Mononuclear cell (primary cell): ENCODE measurements around the gene NLRP1. TPM values are rescaled to one million over a fixed set of nuclear protein-coding genes. Genes with fewer than 3 reads are reported as not detected.

Experiments
- H3K27me3 ChIP-seq: 2 replicates; pipeline ENCODE4 v1.6.0; 2011; ENCODE audit warnings: low read length, control low read depth; ENCODE audit not compliant: insufficient read depth
- H3K4me1 ChIP-seq: 2 replicates; pipeline ENCODE4 v1.5.1; 2011; ENCODE audit warnings: mild to moderate bottlenecking, low read length, control low read depth; ENCODE audit not compliant: insufficient read depth
- H3K4me3 ChIP-seq: 2 replicates; pipeline ENCODE4 v1.5.1; 2011; ENCODE audit warnings: mild to moderate bottlenecking, low read length, moderate library complexity
- H3K9me3 ChIP-seq: 2 replicates; pipeline ENCODE4 v1.5.1; 2011; ENCODE audit warnings: low read depth, mild to moderate bottlenecking, control low read depth, low read length
- total RNA-seq: library from RNA; depleted of rRNA; stranded (reverse); fragments of >200 nt; gene quantifications from one replicate; pipeline ENCODE4 v1.2.3, GENCODE V29; 2012

Gene NLRP1
- total RNA-seq: 118 TPM

DNA sequence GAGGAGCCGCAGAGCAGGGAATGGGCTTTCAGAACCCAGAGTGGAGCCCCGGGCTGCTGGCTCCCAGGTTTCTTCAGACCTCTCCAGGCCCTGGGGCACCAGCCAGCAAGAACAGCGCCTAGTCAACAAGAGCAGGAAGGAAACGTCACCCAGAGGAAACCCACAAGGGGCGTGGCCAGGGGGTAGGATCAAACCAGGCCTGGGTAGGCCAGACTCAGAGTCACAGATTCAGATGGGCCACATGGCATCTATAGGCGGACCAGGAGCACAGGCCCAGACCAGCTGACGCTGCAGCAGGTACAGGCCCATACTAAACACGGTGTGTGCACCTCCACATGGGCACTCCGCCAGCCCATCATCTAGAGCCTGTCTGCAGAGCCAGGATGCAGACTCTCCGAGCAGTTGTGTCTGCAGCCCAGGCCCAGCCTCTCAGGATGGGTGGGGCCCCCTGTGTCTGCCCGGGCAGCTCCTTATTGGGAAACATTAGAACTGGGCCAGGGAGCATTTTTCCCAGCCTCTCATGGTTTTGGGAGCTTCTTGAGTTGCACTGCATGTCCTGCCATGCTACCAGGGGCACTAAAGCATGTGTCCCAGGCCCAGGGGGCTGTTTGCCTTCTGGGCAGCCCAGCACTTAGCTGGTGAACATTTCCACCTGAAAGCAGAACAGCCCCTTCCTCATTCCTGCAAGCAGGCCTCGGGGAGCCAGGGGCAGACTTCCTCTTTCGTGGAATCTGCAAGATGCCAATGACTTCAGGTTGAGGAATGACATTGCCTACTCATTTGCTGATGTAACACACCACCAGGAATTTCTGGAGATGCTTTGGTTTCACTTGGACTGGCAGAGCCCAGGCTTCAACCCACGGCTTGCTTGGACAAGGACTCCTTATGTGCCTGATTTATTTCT is at the start of gene NLRP1:
Gene NLRP1, minus strand, starts transcription at position 127 of the 904 bp plus-strand sequence. CDS start 552 bp downstream, outside the sequence.
- H3K9me3 ChIP-seq: no peaks in the 10 kb centered on the region
- peak within 1 kb of the TSS; percentile 58 for H3K4me3 ChIP-seq
- peaks cover 63% of the 10 kb centered on the region for H3K4me1 ChIP-seq
- no peaks in the 10 kb centered on the region for H3K27me3 ChIP-seq

DNA sequence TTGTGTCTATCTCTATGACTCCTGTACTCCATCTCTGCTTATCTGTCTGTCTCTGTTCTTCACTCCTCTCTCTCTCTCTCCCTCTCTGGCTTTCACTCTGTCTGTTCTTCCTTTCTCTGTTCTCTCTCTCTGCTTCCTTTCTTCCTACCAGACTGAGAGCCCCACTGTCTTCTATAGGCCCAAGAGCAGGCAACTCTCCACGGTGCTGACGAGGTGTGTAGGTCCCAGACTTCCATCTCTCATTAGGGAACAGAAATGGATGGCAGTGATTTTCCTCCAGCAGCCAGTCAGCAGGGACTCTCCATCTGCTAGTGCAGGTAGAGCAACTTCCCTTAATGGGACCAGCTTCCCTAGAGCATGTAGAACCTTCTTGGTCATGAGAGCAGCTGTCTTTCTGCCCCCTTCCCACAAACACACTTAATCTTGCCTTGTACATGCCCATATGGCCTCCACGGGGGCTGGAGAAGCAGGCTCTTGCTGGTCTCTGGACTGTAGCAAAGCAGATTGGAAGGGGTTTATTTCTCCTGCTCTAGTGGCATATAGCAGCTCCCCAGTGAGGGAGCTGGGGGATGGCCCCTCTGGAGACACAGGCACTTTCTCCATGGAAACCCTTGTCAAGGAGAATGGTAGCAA is 47.8 kb upstream of the NLRP1 start:
- no peaks in the 10 kb centered on the region for H3K9me3 ChIP-seq

DNA sequence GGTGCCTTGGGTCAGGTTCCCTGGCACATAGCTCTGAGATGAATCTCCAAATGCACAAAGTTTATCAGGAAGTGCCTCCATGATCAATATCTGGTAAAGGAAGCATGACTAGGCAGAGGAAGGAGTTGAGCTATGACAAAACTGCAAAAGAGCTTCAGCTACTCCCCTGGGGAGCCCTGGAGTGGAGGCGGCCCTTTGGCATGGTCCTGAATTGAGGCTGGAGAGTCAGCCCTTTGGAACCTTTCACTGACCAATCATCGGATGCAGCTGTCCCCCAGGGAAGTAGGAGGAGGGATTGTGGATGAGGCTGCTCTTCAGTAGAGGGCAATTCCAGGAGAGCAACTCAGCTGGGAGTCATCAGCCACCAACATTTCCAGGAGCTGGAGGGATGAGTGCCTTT is 46.1 kb upstream of the NLRP1 start:
- no peak overlapping the region for H3K4me3 ChIP-seq
- H3K4me1 ChIP-seq: no peaks in the 10 kb centered on the region

More for the DNA sequence above, 47.8 kb upstream of the NLRP1 start:
- no peaks in the 10 kb centered on the region for H3K4me1 ChIP-seq
- H3K27me3 ChIP-seq: no peaks in the 10 kb centered on the region
- H3K4me3 ChIP-seq: no peak overlapping the region

DNA sequence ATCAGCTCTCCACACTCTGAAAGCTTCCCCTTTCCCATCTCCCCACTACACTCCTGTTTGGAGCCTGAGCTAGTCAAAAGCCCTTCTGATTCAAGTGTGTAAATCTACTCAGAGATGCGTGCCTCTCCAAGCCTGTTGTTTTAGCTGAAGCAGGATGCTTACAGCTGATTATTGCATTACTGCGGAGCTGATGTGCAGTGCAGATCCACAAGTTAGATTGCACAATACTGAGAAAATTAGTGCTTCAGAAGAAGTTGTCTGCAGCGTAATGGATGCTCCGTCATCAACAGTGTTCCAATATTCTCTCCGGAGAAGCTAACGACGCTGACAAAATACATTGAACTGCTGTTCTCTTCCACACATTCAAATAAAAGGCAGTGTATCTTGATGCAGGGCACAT is 44.8 kb upstream of the NLRP1 start:
- Histone ChIP-seq H3K9me3 (no peaks in the 10 kb centered on the region), H3K27me3 (no peaks in the 10 kb centered on the region), H3K4me3 (no peak overlapping the region), H3K4me1 (no peaks in the 10 kb centered on the region)

More for the DNA sequence above, 46.1 kb upstream of the NLRP1 start:
- H3K9me3 ChIP-seq: no peaks in the 10 kb centered on the region
- H3K27me3 ChIP-seq: no peaks in the 10 kb centered on the region

GRCh38 chr17:5628262-5628661 is 44.0 kb upstream of the NLRP1 start:
- Histone ChIP-seq H3K27me3 (no peaks in the 10 kb centered on the region), H3K9me3 (no peaks in the 10 kb centered on the region), H3K4me1 (no peaks in the 10 kb centered on the region), H3K4me3 (no peak overlapping the region)

DNA sequence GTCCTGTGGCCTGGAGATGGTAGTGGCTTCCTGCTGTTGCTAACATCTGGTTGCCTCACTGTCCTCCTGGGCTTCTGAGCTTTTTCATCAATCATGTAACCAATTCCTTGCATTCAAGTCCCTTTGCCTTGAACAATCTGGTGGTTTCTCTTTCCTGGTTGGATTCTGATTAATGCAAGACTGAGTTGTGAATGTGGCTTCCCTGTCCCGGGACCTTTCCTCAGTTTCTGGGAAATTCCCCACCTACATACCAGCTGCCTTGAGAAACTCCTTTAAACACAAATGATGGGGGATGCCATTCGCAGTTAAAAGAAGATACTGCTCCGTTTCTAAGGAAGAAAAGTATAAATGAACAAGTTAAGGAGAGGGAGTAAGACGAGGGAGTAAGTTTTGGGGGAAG is 39.9 kb upstream of the NLRP1 start:
- no peaks in the 10 kb centered on the region for H3K9me3 ChIP-seq
- H3K4me1 ChIP-seq: no peaks in the 10 kb centered on the region
- H3K27me3 ChIP-seq: peaks cover 2% of the 10 kb centered on the region
- H3K4me3 ChIP-seq: no peak overlapping the region

DNA sequence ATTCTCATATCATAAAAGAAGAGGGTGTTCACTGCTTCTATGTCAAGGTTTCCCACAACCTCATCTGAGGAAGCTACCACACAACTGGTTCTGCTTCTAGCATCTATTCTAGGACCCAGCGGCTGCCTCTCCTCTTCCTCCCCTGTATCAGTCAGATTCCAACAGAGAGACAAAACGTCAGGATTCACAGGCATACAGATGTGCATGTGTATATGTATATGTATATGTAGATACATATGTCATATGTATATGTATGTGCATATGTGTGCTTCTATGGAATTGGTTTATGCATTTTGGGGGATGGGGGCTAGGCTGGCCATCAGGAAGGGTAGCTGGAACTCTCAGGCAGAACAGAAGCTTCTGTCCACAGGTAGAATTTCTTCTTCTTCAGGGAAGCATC is 37.4 kb upstream of the NLRP1 start:
- Histone ChIP-seq H3K4me3 (no peak overlapping the region), H3K4me1 (no peaks in the 10 kb centered on the region), H3K9me3 (no peaks in the 10 kb centered on the region), H3K27me3 (peaks cover 2% of the 10 kb centered on the region)

GRCh38 chr17:5621026-5621425 is 36.7 kb upstream of the NLRP1 start:
- H3K4me1 ChIP-seq: no peaks in the 10 kb centered on the region
- peaks cover 2% of the 10 kb centered on the region for H3K27me3 ChIP-seq
- H3K9me3 ChIP-seq: no peaks in the 10 kb centered on the region
- H3K4me3 ChIP-seq: no peak overlapping the region

GRCh38 chr17:5619088-5619740 is 34.9 kb upstream of the NLRP1 start:
- H3K4me1 ChIP-seq: no peaks in the 10 kb centered on the region
- H3K27me3 ChIP-seq: peaks cover 2% of the 10 kb centered on the region
- no peak overlapping the region for H3K4me3 ChIP-seq
- H3K9me3 ChIP-seq: no peaks in the 10 kb centered on the region

GRCh38 chr17:5618476-5618875 is 34.2 kb upstream of the NLRP1 start:
- no peaks in the 10 kb centered on the region for H3K4me1 ChIP-seq
- H3K9me3 ChIP-seq: no peaks in the 10 kb centered on the region
- H3K27me3 ChIP-seq: peaks cover 2% of the 10 kb centered on the region
- H3K4me3 ChIP-seq: no peak overlapping the region

DNA sequence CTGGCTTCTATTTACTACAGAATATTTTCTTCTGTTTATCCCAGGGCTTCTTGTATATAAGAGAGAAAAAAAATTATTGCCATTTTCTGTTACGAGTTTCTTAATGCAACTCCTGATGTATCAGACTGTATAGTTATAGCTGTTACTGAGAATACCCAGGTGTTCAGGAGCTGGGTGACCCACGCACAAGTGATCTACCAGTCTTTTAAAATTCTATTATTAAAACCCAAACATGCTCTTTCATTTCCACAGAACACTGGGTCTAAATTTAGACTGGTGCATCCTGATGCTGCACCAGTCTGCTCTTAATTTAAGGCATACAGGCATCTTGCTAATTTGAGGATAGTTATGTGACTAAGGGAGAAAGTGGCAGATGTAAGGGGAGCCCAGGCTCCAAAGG is 31.2 kb upstream of the NLRP1 start:
- H3K4me1 ChIP-seq: peaks cover 25% of the 10 kb centered on the region

GRCh38 chr17:5610956-5611355 is 26.6 kb upstream of the NLRP1 start:
- Histone ChIP-seq H3K9me3 (no peaks in the 10 kb centered on the region), H3K4me1 (peaks cover 33% of the 10 kb centered on the region), H3K4me3 (no peak overlapping the region), H3K27me3 (no peaks in the 10 kb centered on the region)

More for the DNA sequence above, 31.2 kb upstream of the NLRP1 start:
- Histone ChIP-seq H3K4me3 (no peak overlapping the region), H3K27me3 (no peaks in the 10 kb centered on the region), H3K9me3 (no peaks in the 10 kb centered on the region)

GRCh38 chr17:5608399-5609112 is 24.2 kb upstream of the NLRP1 start:
- H3K4me3 ChIP-seq: no peak overlapping the region
- H3K9me3 ChIP-seq: no peaks in the 10 kb centered on the region
- peaks cover 33% of the 10 kb centered on the region for H3K4me1 ChIP-seq
- H3K27me3 ChIP-seq: no peaks in the 10 kb centered on the region

GRCh38 chr17:5607946-5608345 is 23.6 kb upstream of the NLRP1 start:
- no peaks in the 10 kb centered on the region for H3K9me3 ChIP-seq
- H3K27me3 ChIP-seq: no peaks in the 10 kb centered on the region
- peaks cover 33% of the 10 kb centered on the region for H3K4me1 ChIP-seq
- no peak overlapping the region for H3K4me3 ChIP-seq

- Histone ChIP-seq H3K27me3 (no peaks in the 10 kb centered on the region), H3K4me3 (no peak overlapping the region), H3K4me1 (peaks cover 8% of the 10 kb centered on the region), H3K9me3 (no peaks in the 10 kb centered on the region)
Measured at GRCh38 chr17:5605452-5605851, 21.1 kb upstream of the NLRP1 start.
